A549 treated with DMSO at 1 μM for 4 hours (cell line): ENCODE measurements around the gene PICALM. TPM values are rescaled to one million over a fixed set of nuclear protein-coding genes. Genes with fewer than 3 reads are reported as not detected.

Experiments used
- total RNA-seq: library from RNA; stranded (reverse); fragments of 200-300 nt; extraction: Qiagen RNA extraction; gene quantifications from 5 replicates; pipeline ENCODE4 v1.2.3, GENCODE V29; 2022; ENCODE audit warnings: low read depth

PICALM gene
- 84.6 to 110 TPM (median 101 TPM) in 5 replicates for total RNA-seq

DNA sequence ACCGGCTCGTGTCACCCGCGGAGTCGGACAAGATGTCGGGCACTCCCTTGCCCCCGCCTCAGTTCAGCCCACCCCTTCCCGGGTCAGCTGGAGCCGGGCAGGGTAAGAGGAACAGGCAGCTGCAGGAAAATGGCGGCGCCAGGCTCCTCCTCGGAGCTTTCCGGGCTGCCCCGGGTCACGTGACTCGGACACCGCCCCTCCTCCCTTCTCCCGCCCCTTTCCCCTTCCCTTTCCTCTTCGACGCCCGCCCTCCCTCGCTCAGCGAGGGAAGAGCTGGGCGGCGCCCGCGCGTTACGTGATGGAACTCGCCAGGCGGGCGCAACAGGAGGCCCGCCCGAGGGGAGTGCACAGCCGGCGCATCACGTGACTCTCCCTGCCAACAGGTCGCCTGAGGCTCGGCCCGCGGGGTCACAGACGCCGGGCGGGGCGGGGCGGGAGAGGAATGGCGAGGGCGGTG is at the start of gene PICALM:
Gene PICALM (minus strand): TSS at position 134 of the 457 bp plus-strand sequence. CDS start 304 bp downstream, outside the sequence.

Other genes with a start within 250 kb of the PICALM start
- gene CCDC83, start 213.7 kb downstream of the PICALM start, total RNA-seq, result not detected in 5 replicates
- gene EED, start 175.7 kb upstream of the PICALM start, total RNA-seq, result 26.5 to 32.2 TPM (median 28.4 TPM) in 5 replicates
- 35.5 to 42.4 TPM (median 39.0 TPM) in 5 replicates for gene HIKESHI, start 233.2 kb upstream of the PICALM start, total RNA-seq